EH (cell line): ENCODE results near the gene TEKTIP1.

ENCODE experiments used
- DNase-seq: peaks from one replicate; pipeline ENCODE4 v3.0.0-alpha.2; 2015; ENCODE audit warnings: low read depth

TEKTIP1 gene

GRCh38 chr19:3537438-3538240 is 1.3 kb upstream of the TEKTIP1 start:
- DNase-seq = no peak

- no peak for DNase-seq
Observed at GRCh38 chr19:3538258-3538929, 580 bp upstream of the TEKTIP1 start.

GRCh38 chr19:3539756-3540118 is 763 bp downstream of the TEKTIP1 start:
- no peak for DNase-seq

DNA sequence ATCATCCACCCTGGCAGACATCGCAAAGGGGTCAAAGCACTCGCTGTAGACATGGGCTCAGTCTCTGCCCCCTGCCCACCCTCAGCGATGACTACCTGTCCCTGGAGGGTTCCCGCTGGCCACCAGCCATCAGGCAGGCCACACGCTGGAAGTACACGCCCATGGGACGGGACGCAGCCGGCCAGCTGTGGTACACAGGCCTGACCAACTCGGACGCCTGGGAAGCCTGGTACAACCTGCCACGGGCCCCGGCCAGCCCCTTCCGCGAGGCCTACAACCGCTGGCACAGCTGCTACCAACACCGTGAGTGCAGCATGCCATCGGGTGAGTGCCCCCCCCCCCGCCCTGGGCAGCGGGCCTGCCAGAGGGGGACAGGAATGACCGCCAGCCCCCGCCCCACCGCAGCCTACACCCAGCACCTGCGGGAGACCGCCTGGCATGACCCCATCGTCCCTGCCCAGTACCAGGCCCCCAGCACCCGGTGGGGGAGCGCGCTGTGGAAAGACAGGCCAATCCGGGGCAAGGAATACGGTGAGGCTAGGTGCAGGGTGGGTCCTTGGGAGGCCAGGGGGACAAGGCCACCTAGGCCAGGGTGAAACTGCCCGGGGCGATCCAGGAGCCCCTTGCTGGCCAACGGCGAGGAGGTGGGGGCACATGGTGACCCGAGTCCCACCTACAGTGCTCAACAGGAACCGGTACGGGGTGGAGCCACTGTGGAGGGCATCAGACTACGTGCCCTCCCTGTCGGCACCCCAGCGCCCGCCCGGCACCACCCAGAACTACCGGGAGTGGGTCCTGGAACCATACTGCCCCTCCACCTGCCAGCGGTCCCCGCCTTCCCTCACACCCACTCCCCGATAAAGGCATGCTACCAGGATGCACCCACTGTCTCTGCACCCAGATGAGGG is 4.4 kb downstream of the TEKTIP1 start:
- DNase-seq = no peak

DNA sequence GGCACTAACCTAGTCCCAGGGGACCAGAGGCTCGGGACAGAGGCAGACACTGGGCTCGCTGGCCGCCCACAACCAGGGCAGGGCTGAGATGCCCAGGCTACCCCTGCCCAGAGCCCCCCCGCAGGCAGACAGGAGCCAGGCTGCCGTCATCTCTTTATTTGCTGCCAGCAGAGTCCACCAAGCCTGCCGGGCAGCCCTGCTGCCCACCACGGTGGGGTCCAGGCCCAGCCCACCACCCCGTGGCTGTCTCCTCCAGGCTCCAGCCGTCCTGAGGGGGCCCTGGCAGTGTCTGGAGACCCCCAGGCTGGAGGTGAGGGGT is 5.0 kb downstream of the TEKTIP1 start:
- no peak for DNase-seq

- DNase-seq = peak; percentile 59
Observed at GRCh38 chr19:3544742-3545668, 6.0 kb downstream of the TEKTIP1 start.

DNA sequence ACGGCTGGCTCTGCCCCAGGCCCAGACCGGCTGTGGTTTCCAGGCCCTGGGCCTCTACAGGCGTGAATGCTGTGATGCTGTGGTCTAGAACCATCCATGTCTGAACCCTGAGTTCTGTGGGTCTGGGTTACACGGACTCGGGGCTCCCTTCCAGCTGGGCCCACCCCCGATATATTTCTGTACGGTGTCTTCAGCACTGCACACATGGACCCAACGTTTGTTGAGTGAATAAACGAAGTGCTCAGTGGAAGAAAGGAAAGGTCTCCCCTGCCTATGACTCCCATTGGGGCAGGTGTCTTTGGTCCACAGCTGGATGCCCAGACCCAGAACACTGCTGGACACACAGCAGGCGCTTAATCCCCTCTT is 6.7 kb downstream of the TEKTIP1 start:
- DNase-seq = no peak

DNA sequence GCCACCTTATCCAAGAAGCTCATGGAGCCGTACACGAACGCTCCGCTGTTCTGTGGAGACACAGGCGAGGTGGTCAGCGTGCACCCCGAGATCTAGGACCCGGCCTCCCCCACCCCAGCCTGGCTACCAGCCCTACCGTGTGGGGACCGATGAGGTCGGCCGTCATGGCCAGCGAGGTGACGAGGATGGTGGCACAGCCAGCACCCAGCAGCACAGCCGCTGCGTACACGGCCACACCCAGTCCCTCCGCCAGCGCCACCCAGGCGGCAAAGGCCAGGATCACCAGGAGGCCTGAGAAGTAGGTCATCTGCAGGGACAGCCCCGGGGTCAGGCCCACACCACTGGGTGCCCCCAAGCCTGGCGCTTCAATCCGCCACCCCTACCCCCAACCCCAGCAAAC is 7.1 kb downstream of the TEKTIP1 start:
- no peak for DNase-seq

DNA sequence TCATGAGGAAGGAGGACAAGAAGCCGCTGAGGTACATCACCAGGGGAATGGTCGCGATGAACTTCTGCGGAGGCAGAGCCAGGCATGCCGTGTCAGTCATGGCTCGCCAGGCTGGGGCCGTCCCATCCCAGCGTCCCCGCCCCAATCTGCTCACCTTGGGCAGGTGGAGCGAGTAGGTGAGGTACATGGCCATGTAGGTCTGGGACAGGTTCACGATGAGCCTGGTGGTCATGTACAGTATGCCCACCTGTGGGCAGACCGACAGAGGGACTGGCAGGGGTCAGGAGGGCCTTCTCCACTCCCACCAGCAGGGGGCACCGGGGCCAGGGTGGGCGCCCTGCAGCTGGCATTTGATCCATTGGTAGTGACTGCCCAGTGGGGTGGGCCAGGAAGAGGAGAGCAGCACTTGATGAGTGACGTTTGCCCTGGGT is 8.3 kb downstream of the TEKTIP1 start:
- peak; percentile 39 for DNase-seq

GRCh38 chr19:3547767-3548282 is 8.9 kb downstream of the TEKTIP1 start:
- no peak for DNase-seq

GRCh38 chr19:3548606-3549005 is 9.6 kb downstream of the TEKTIP1 start:
- DNase-seq = no peak

DNA sequence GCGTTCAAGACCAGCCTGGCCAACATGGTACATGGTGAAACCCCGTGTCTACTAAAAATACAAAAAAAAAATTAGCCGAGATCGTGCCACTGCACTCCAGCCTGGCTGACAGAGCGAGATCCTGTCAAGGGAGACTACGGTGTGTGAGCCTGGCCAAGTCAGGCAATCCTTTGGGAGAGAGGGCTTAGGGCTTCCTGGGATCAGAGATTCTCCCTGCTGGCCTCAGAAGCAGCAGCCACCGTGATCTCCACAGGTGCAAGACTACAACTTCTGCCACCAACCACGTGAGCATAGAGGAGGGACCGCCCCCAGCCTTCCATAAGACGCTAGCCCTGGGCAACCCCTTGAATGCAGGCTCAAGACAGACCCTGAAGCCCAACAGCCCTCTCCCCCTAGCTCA is 10.8 kb downstream of the TEKTIP1 start:
- no peak for DNase-seq

DNA sequence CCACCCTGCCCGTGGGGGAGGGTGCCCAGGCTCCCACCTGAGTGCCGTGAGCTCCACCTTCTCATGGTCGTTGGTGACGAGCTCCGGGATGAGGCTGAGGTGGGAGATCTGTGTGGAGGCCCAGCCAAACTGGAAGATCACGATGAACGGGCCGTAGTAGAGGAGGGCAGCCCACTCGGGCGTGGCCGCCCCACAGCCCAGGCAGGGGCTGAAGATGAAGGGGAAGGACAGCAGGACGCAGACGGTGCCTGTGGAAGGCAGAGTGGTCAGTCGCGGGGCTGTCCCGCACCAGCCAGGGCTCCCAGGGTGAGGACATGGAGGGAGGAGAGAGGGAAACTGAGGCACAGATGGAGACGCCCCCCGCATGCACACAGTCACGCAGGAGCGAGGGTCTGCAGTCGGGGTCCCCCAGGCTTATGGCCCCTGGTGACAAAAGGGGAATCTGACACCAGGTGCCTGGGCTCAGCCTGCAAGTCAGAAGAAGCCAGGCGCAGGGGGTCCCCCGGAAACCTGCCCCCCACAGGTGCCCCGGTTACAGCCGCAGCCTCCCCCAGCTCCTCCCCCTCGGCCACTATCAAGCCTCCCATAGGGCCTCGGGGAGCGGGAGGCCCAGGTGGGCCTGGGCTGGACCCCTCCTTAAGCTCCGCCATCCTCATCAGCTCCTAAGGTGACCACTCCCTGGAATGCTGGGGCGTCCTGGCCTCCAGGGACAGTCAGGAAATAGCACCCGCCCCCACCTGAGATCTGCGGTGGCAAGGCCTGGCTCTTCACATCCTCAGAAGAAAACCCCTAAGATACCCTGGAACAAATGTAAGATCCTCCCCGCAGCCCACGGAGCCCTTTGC is 12.2 kb downstream of the TEKTIP1 start:
- no peak for DNase-seq

DNA sequence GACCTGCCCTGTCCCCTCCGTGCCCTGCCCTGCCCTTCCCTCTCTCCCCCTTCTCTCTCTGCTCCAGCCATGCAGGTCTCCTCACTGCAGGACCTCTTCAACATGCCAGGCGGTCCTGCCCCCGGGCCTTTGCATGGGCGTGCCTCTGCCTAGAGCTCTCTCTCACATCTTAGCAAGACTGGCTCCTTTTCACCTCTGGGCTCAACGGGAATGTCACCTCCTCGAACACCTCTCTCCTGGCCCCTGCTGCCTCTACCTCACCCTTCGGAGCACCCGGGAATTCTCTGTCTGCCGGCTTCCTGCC is 12.8 kb downstream of the TEKTIP1 start:
- no peak for DNase-seq

- no peak for DNase-seq
Observed at GRCh38 chr19:3554254-3555083, 15.5 kb downstream of the TEKTIP1 start.

DNA sequence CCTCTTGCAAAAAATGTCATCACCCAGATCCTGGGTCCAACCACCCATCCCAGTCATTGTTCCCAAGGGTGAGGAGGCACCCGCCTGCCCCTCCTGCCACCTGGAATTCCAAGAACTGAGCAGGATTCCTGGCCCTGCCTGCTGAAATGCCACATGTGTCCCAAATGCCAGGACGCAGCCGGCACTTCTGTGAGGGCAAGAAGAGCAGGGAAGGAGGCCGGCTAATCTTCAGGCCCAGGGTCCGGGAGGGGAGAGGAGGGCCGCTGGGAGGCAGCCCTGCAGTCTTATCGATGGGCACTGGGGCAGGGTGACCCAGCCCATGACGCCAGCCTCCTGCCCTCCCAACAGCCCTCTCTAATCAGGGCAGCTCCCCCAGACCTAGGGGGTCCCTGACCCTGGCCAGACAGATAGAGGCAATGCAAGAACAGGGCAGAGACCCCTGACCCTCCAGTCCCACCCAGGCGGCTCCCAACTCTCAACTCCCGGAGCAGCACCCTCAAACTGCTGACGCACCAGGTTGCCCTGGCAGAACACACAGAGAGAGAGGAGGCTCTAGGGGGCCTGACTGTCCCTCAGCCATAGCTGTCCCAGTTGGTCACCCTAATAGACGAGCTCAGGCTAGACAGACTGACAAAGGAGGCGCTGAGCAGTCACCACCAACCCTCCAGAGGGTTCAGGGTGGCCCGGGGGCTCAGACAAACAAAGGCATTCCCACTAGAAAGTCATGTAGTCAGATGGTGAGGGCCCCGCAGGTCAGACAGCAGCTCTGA is 16.9 kb downstream of the TEKTIP1 start:
- DNase-seq = no peak

DNA sequence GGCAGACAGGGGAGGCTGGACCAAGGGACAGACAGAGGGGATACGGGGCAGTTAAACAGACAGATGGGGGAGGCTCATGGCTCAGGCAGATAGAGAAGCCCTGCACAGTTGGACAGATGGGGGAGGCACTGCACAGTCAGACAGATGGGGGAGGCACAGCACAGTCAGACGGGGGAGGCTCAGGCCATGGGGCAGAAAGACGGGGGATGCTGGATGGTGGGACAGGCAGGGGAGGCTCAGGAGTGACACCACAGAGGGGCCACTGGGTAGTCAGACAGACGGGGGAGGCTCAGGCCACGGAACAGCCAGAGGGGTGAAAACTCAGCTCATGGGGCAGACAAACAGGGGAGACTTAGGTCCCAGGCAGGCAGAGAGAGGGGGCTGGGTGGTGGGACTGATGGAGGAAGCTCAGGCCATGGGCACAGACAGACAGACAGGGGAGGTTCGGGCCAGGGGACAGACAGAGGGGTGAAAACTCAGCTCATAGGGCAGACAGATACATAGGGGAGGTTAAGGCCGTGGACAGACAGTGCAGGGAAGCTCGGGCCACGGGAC is 17.5 kb downstream of the TEKTIP1 start:
- DNase-seq = no peak

- peak; percentile 59 for DNase-seq
Observed at GRCh38 chr19:3556978-3557460, 18.0 kb downstream of the TEKTIP1 start.
